Cardiac muscle cell (in vitro differentiated cells and primary cell): Measurements from ENCODE around the gene MUC6. TPM values are rescaled to one million over a fixed set of nuclear protein-coding genes. Genes with fewer than 3 reads are reported as not detected.

ENCODE experiments used
- DNase-seq, 2 donors: peaks; one replicate each; pipeline versions ENCODE4 v3.0.0 to v3.0.0-alpha.2; 2010 to 2017; ENCODE audit warnings: low read depth in 1 of 2, low spot score in 1 of 2
- H3K27ac ChIP-seq: fragments of 200-600 bp; sonication (generic); 2 replicates; pipeline ENCODE4 v1.5.1; 2016
- H3K27me3 ChIP-seq: fragments of 200-600 bp; sonication (generic); 2 replicates; pipeline ENCODE4 v1.6.0; 2016; ENCODE audit warnings: control low read depth
- H3K36me3 ChIP-seq: fragments of 200-600 bp; sonication (generic); 2 replicates; pipeline ENCODE4 v1.5.1; 2016; ENCODE audit warnings: control low read depth
- H3K4me1 ChIP-seq: fragments of 200-600 bp; sonication (generic); 2 replicates; pipeline ENCODE4 v1.8.1; 2017; ENCODE audit warnings: low read depth, mild to moderate bottlenecking, mixed run types
- H3K4me3 ChIP-seq: fragments of 200-600 bp; sonication (generic); 2 replicates; pipeline ENCODE4 v1.5.1; 2016; ENCODE audit warnings: mild to moderate bottlenecking
- H3K9me3 ChIP-seq: fragments of 200-600 bp; sonication (generic); 2 replicates; pipeline ENCODE4 v1.5.1; 2017; ENCODE audit warnings: low read depth, mild to moderate bottlenecking, control low read depth
- polyA plus RNA-seq: library from polyadenylated mRNA; unstranded; fragments of >200 nt; fragmentation: Nextera tagmentation; extraction: Ambion mirVana; gene quantifications from 2 replicates; pipeline ENCODE4 v1.2.1, GENCODE V29; 2016
- total RNA-seq: library from RNA; depleted of rRNA; stranded (reverse); fragments of >200 nt; gene quantifications from 2 replicates; pipeline ENCODE4 v1.2.3, GENCODE V29; 2016
- TF ChIP-seq, protein P1 (sequence below): IDR thresholded peaks from 2 replicates; pipeline ENCODE4 v1.5.1; 2012; ENCODE audit warnings: low read depth, mild to moderate bottlenecking, low read length

The MUC6 gene
- total and polyA plus RNA-seq, 2 experiments from 2014 or later, result not detected

DNA sequence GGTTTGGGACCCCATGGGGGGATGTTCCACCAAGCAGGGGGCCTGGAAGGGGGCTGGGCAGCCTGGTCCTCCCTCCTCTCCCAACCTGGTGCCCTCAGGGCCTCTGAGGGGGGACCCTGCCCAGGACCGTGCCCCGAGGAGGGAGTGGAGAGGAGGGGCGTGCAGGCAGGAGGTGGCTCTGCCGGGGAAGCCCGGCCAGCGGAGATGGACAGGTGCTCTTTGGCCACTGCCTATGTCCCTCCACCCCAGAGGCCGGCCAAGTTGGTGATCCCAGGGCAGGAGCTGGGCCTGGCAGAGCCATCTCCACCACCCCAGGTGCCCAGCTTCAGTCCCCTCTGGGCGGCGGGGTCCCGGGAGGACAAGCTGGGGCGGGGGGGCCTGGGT lies 40.5 kb upstream of the MUC6 start:
- H3K4me3 ChIP-seq, result no peak overlapping the region
- TF ChIP-seq, protein P1, sequence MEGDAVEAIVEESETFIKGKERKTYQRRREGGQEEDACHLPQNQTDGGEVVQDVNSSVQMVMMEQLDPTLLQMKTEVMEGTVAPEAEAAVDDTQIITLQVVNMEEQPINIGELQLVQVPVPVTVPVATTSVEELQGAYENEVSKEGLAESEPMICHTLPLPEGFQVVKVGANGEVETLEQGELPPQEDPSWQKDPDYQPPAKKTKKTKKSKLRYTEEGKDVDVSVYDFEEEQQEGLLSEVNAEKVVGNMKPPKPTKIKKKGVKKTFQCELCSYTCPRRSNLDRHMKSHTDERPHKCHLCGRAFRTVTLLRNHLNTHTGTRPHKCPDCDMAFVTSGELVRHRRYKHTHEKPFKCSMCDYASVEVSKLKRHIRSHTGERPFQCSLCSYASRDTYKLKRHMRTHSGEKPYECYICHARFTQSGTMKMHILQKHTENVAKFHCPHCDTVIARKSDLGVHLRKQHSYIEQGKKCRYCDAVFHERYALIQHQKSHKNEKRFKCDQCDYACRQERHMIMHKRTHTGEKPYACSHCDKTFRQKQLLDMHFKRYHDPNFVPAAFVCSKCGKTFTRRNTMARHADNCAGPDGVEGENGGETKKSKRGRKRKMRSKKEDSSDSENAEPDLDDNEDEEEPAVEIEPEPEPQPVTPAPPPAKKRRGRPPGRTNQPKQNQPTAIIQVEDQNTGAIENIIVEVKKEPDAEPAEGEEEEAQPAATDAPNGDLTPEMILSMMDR, result no peak
- H3K27me3 ChIP-seq, result no peaks in the 10 kb centered on the region
- H3K4me1 ChIP-seq, result peaks cover 5% of the 10 kb centered on the region
- H3K36me3 ChIP-seq, result no peaks in the 10 kb centered on the region
- no peak overlapping the region for H3K27ac ChIP-seq
- DNase-seq, result no peak
- no peaks in the 10 kb centered on the region for H3K9me3 ChIP-seq

DNA sequence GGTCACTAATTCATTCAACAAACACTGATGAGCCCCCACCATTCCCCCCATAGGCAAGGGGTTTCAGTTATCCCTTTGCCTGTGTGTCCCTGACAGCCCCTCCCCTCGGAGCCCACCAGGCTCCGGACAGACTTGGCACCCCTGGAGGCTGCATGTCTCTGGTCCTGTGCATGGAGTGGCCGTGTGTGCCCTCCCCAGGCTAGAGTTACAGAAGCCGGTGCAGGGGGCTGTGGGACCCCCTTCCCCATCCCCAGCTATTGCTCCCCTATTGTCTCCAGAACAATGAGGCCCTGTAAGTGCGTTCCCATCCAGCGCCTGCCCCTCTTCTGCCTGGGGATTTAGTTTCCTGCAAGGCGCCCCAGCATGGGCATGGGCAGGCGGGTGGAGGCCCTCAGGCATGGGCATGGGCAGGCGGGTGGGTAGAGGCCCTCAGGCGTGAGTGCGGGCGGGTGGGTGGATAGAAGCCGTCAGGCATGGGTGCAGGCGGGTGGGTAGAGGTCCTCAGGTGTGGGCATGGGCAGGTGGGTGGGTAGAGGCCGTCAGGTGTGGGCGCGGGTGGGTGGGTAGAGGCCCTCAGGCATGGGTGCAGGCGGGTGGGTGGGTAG lies 39.6 kb upstream of the MUC6 start:
- Histone ChIP-seq H3K36me3 (no peaks in the 10 kb centered on the region), H3K4me3 (no peak overlapping the region), H3K27ac (no peak overlapping the region), H3K9me3 (no peaks in the 10 kb centered on the region), H3K27me3 (no peaks in the 10 kb centered on the region), H3K4me1 (peaks cover 5% of the 10 kb centered on the region)
- DNase-seq, result no peak
- TF ChIP-seq, protein P1, result no peak

DNA sequence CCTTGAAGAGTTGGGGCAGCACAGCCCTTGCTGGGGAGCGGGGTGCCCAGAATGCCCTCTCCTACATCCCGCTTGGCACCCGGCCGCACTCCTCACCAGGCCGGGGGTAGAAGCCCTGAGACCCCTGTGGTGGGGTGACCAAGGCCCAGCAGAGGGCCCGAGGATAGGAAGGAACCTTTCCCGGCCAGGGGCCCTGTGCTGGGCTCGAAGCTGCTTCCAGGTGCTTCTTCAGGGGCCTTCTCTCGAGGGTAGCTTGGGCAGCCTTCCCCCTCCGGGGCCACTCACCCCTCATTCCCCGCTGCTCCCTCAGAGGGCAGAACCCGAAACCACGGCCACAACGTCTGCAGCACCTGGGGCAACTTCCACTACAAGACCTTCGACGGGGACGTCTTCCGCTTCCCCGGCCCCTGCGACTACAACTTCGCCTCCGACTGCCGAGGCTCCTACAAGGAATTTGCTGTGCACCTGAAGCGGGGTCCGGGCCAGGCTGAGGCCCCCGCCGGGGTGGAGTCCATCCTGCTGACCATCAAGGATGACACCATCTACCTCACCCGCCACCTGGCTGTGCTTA lies 38.9 kb upstream of the MUC6 start:
- no peaks in the 10 kb centered on the region for H3K27me3 ChIP-seq
- no peak overlapping the region for H3K27ac ChIP-seq
- no peaks in the 10 kb centered on the region for H3K9me3 ChIP-seq
- no peaks in the 10 kb centered on the region for H3K36me3 ChIP-seq
- peaks cover 5% of the 10 kb centered on the region for H3K4me1 ChIP-seq
- DNase-seq, result no peak
- TF ChIP-seq, protein P1, result no peak
- H3K4me3 ChIP-seq, result no peak overlapping the region

DNA sequence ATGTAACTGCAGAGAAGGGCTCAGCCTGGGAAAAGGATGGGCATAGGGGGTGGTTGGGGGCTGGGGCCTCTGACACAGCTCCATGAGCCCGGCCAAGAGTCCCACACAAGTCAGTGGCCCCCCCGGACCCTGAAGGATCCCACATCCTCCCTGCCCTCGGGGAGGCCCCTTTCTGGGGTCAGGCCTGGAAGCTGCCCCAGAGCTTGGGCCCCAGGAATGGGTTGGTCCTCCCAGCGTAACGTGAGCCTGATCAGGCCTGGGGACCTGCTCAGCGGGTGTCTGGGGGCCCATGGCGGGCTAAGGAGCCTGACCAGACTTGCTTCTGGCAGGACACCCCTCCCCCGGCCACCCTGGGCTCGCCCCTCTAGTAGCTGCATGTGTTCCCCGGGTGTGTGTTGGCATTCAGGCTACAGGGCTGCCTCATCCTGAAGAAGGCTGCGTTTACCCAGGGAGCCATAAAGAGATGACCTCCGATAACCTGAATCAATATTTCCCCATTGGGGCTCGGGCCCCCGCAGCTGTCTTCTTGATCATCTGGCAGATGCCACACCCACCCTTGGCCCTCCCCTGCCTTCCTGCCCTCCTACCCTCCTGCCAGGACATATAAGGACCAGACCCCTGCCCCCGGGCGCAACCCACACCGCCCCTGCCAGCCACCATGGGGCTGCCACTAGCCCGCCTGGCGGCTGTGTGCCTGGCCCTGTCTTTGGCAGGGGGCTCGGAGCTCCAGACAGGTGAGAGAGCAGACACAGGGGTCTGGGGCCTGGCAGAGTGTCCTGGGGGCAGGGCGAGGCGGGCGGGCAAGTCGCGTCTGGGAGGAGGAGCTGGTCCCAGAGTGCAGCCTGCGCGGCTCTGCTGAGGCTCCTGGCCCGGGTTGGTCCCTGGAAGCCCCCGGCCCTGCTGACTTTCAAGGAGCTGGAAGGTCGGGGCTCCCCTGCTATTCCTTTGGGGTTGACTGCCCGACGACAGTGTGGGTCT lies 38.0 kb upstream of the MUC6 start, which contains the start of gene MUC2:
MUC2 (plus strand) TSS at position 631 of the 978 bp plus-strand sequence.
- no peaks in the 10 kb centered on the region for H3K27me3 ChIP-seq
- no peak within 1 kb of the TSS for H3K27ac ChIP-seq
- no peak for DNase-seq
- no peaks in the 10 kb centered on the region for H3K36me3 ChIP-seq
- TF ChIP-seq, protein P1, result no peak
- no peak within 1 kb of the TSS for H3K4me3 ChIP-seq
- H3K4me1 ChIP-seq, result peaks cover 5% of the 10 kb centered on the region
- no peaks in the 10 kb centered on the region for H3K9me3 ChIP-seq

DNA sequence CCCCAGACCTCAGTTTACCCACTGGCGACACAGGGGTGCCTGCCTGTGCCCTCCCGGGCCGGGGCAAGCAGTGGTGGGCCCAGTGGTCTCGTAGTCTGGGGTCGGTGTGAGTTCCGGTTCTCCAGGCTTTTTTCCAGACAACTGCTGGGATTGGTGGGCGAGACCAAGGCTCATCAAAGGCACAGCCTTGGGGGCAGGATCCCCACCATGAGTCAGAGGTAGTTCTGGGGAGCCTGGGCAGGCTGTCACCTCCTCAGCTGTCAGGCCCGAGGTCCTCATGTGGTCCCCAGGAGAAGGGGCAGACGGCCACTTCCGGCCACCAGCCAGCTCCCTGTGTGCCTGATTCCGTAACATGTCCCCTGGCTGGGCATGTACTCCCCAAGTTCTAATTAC lies 37.3 kb upstream of the MUC6 start:
- H3K27me3 ChIP-seq, result no peaks in the 10 kb centered on the region
- no peaks in the 10 kb centered on the region for H3K9me3 ChIP-seq
- H3K27ac ChIP-seq, result no peak overlapping the region
- no peak for DNase-seq
- H3K4me3 ChIP-seq, result no peak overlapping the region
- no peaks in the 10 kb centered on the region for H3K36me3 ChIP-seq
- TF ChIP-seq, protein P1, result no peak
- peaks cover 5% of the 10 kb centered on the region for H3K4me1 ChIP-seq
